Activated CD8-positive, alpha-beta memory T cell treated with anti-CD3 and anti-CD28 coated beads for 48 hours (primary cell): Measurements from ENCODE around the gene CD28.
A peak's percentile ranks its signal among the peaks of the same experiment; 100 is the strongest.
"Not testable (repeated sequence)": the region's sequence is repeated elsewhere in the genome, so short reads cannot be mapped to it uniquely, and the experiment has no call there.

Source experiments
- DNase-seq, 3 experiments: peaks; one replicate each; pipeline ENCODE4 v3.0.0-alpha.2; 2020; ENCODE audit warnings: low read depth in 2 of 3, low spot score in 2 of 3

The CD28 gene

GRCh38 chr2:203781151-203781550 is 74.7 kb downstream of the CD28 start:
- no peak for DNase-seq

- peak in 2 of 3 experiments; percentile 27 to 36 for DNase-seq
Observed at GRCh38 chr2:203782262-203782976, 76.0 kb downstream of the CD28 start.

- DNase-seq = no peak
Observed at GRCh38 chr2:203783496-203784203, 77.2 kb downstream of the CD28 start.

- not testable (repeated sequence) for DNase-seq
Observed at GRCh38 chr2:203784710-203785270, 78.4 kb downstream of the CD28 start.

- not testable (repeated sequence) for DNase-seq
Observed at GRCh38 chr2:203785391-203786110, 79.1 kb downstream of the CD28 start.

- no peak for DNase-seq
Observed at GRCh38 chr2:203786549-203787351, 80.3 kb downstream of the CD28 start.

- DNase-seq = no peak
Observed at GRCh38 chr2:203787979-203788378, 81.5 kb downstream of the CD28 start.
